PC-3 (cell line): Measurements from ENCODE around the gene MYO3B. TPM values are rescaled to one million over a fixed set of nuclear protein-coding genes. Genes with fewer than 3 reads are reported as not detected.
"Not testable (repeated sequence)": the region's sequence is repeated elsewhere in the genome, so short reads cannot be mapped to it uniquely, and the experiment has no call there.

ENCODE experiments used
- ATAC-seq: fragments of 200-7000 bp; cut with Tn5 transposase; 2 replicates; pipeline ENCODE4 v1.9.1; 2020; ENCODE audit warnings: mild to moderate bottlenecking, moderate library complexity
- BruUV-seq: library from RNA; stranded (reverse); fragments of 400-500 nt; replicated peaks from 2 replicates; lab custom pipeline; 2021; lab: Mats Ljungman, UMichigan
- CTCF ChIA-PET: fragments of 300-600 bp; sonication (Branson Sonifier 250); formaldehyde crosslinking; loops from one replicate; lab custom pipeline; 2022; ENCODE audit warnings: antibody characterized with exemption; lab: Charles Lee
- POLR2A ChIA-PET: fragments of 300-600 bp; sonication (Branson Sonifier 250); formaldehyde crosslinking; loops from one replicate; lab custom pipeline; 2022; ENCODE audit warnings: antibody characterized with exemption; ENCODE audit not compliant: unreplicated experiment; lab: Charles Lee
- DNase-seq: peaks from one replicate; pipeline ENCODE4 v3.0.0-alpha.2; 2015
- H2AFZ ChIP-seq: fragments of 300-600 bp; sonication (generic); 2 replicates; pipeline ENCODE4 v1.6.0; 2016; ENCODE audit warnings: antibody characterized with exemption, low read length
- H3F3A ChIP-seq: fragments of 300-600 bp; sonication (generic); one replicate; pipeline ENCODE4 v1.6.0; 2017; ENCODE audit warnings: antibody characterized with exemption, low read length, control low read depth, mild to moderate bottlenecking; ENCODE audit not compliant: unreplicated experiment
- H3K27ac ChIP-seq: fragments of 300-600 bp; sonication (generic); 2 replicates; pipeline ENCODE4 v1.5.1; 2016; ENCODE audit warnings: mild to moderate bottlenecking, low read length
- H3K27me3 ChIP-seq: fragments of 300-600 bp; sonication (generic); 2 replicates; pipeline ENCODE4 v1.6.1; 2016; ENCODE audit warnings: low read length, mixed read lengths
- H3K36me3 ChIP-seq: fragments of 300-600 bp; sonication (generic); 2 replicates; pipeline ENCODE4 v1.6.1; 2016; ENCODE audit warnings: low read depth, mixed run types, low read length, mixed read lengths
- H3K4me1 ChIP-seq: fragments of 300-600 bp; sonication (generic); 2 replicates; pipeline ENCODE4 v1.5.1; 2016; ENCODE audit warnings: low read length; ENCODE audit not compliant: insufficient read depth
- H3K4me2 ChIP-seq: fragments of 300-600 bp; sonication (generic); 2 replicates; pipeline ENCODE4 v1.6.0; 2016; ENCODE audit warnings: low read length
- H3K4me3 ChIP-seq: fragments of 300-600 bp; sonication (generic); 2 replicates; pipeline ENCODE4 v1.5.1; 2016; ENCODE audit warnings: mild to moderate bottlenecking, low read length, mixed read lengths
- H3K79me2 ChIP-seq: fragments of 300-600 bp; sonication (generic); 2 replicates; pipeline ENCODE4 v1.6.1; 2017; ENCODE audit warnings: low read length, mixed read lengths
- H3K9ac ChIP-seq: fragments of 300-600 bp; sonication (generic); 2 replicates; pipeline ENCODE4 v1.6.0; 2016; ENCODE audit warnings: mild to moderate bottlenecking, low read length
- H3K9me2 ChIP-seq: fragments of 300-600 bp; sonication (generic); replicated peaks from 2 replicates; pipeline ENCODE4 v1.6.1; 2016; ENCODE audit warnings: mixed run types, low read length, mixed read lengths
- H3K9me3 ChIP-seq: fragments of 300-600 bp; sonication (generic); 2 replicates; pipeline ENCODE4 v1.6.1; 2016; ENCODE audit warnings: low read length, mixed read lengths
- H4K20me1 ChIP-seq: fragments of 300-600 bp; sonication (generic); 2 replicates; pipeline ENCODE4 v1.6.1; 2016; ENCODE audit warnings: low read length, mixed read lengths
- CTCF ChIP-seq: fragments of 300-600 bp; sonication (generic); conservative IDR thresholded peaks from 2 replicates; pipeline ENCODE4 v1.5.1; 2017; ENCODE audit warnings: antibody characterized with exemption, low read depth, mild to moderate bottlenecking, low read length
- EZH2 ChIP-seq: fragments of 300-600 bp; sonication (generic); IDR thresholded peaks from one replicate; pipeline ENCODE4 v1.6.1; 2017; ENCODE audit warnings: antibody characterized with exemption, mild to moderate bottlenecking, low read length; ENCODE audit not compliant: unreplicated experiment
- EZH2phosphoT487 ChIP-seq: fragments of 300-600 bp; sonication (generic); IDR thresholded peaks from 2 replicates; pipeline ENCODE4 v1.6.1; 2018; ENCODE audit warnings: mild to moderate bottlenecking, antibody characterized with exemption, low read length, borderline replicate concordance
- intact Hi-C: fragments of 100-400 bp; cut with micrococcal nuclease; formaldehyde crosslinking; loops from 2 replicates; pipeline ENCODE4 v1.9.0; 2023
- total RNA-seq: library from RNA; depleted of rRNA; stranded (reverse); fragments of >200 nt; gene quantifications from 2 replicates; pipeline ENCODE4 v1.2.3, GENCODE V29; 2014

The MYO3B gene
- total RNA-seq, 1 experiment from 2014 or later = 1.1 TPM

GRCh38 chr2:170610615-170611014 lies 432.7 kb downstream of the MYO3B start:
- Histone ChIP-seq H3K4me1 (no peaks in the 10 kb centered on the region), H3F3A (no peaks in the 10 kb centered on the region), H3K9me2 (no peaks in the 10 kb centered on the region), H3K9ac (no peak overlapping the region), H3K9me3 (0 out of 2 replicates have a peak, but pooled peaks cover 6% of the 10 kb centered on the region), H3K27ac (no peak overlapping the region), H4K20me1 (no peaks in the 10 kb centered on the region), H3K79me2 (no peaks in the 10 kb centered on the region), H2AFZ (no peak overlapping the region), H3K36me3 (no peaks in the 10 kb centered on the region), H3K4me3 (no peak overlapping the region), H3K27me3 (no peaks in the 10 kb centered on the region), H3K4me2 (no peak overlapping the region)
- BruUV-seq = no TSS peak
- CTCF ChIA-PET = no interaction called here
- no peak for TF ChIP-seq EZH2phosphoT487
- TF ChIP-seq EZH2 = no peak
- TF ChIP-seq CTCF = no peak
- DNase-seq (no peak), ATAC-seq (no peak)
- POLR2A ChIA-PET = no interaction called here
- intact Hi-C loops = no loop called here

GRCh38 chr2:170618948-170619347 lies 441.0 kb downstream of the MYO3B start:
- POLR2A ChIA-PET, H3K9me3 ChIP-seq, BruUV-seq, H3K4me2 ChIP-seq, H3K27me3 ChIP-seq, H3F3A ChIP-seq, DNase-seq, H3K9ac ChIP-seq, H3K4me3 ChIP-seq, ATAC-seq, H3K79me2 ChIP-seq, intact Hi-C loops, H3K4me1 ChIP-seq, H2AFZ ChIP-seq, H3K36me3 ChIP-seq, CTCF ChIA-PET, H4K20me1 ChIP-seq, H3K9me2 ChIP-seq, H3K27ac ChIP-seq: not testable (repeated sequence)

GRCh38 chr2:170635094-170635493 lies 457.1 kb downstream of the MYO3B start:
- H3K79me2 ChIP-seq, H3K4me1 ChIP-seq, DNase-seq, ATAC-seq, POLR2A ChIA-PET, H3K9me2 ChIP-seq, H3F3A ChIP-seq, H3K27ac ChIP-seq, H3K36me3 ChIP-seq, H3K4me2 ChIP-seq, H3K27me3 ChIP-seq, intact Hi-C loops, CTCF ChIA-PET, BruUV-seq, H3K9me3 ChIP-seq, H3K9ac ChIP-seq, H4K20me1 ChIP-seq, H2AFZ ChIP-seq, H3K4me3 ChIP-seq: not testable (repeated sequence)

GRCh38 chr2:170639635-170640034 lies 461.7 kb downstream of the MYO3B start:
- Histone ChIP-seq H2AFZ (no peak overlapping the region), H3K79me2 (no peaks in the 10 kb centered on the region), H3K9me3 (no peaks in the 10 kb centered on the region), H3K36me3 (no peaks in the 10 kb centered on the region), H4K20me1 (no peaks in the 10 kb centered on the region), H3K9me2 (no peaks in the 10 kb centered on the region), H3K4me3 (no peak overlapping the region), H3F3A (no peaks in the 10 kb centered on the region), H3K27ac (no peak overlapping the region), H3K4me2 (no peak overlapping the region), H3K9ac (no peak overlapping the region), H3K27me3 (no peaks in the 10 kb centered on the region), H3K4me1 (no peaks in the 10 kb centered on the region)
- intact Hi-C loops = no loop called here
- ChIA-PET POLR2A (no interaction called here), CTCF (no interaction called here)
- no TSS peak for BruUV-seq
- DNase-seq (no peak), ATAC-seq (no peak)
- TF ChIP-seq EZH2 (no peak), EZH2phosphoT487 (no peak), CTCF (no peak)
